GM21529 (cell line): ENCODE results near the gene GALNT16.

ENCODE experiments used
- ATAC-seq: cut with Tn5 transposase; IDR thresholded peaks from one replicate; pipeline ENCODE4 v1.9.1; 2021; ENCODE audit not compliant: unreplicated experiment

Gene GALNT16

GRCh38 chr14:69316449-69317101 is 56.6 kb downstream of the GALNT16 start:
- ATAC-seq, result no peak

GRCh38 chr14:69317102-69317755 is 57.3 kb downstream of the GALNT16 start:
- no peak for ATAC-seq

- no peak for ATAC-seq
These were observed 57.8 kb downstream of the GALNT16 start for GRCh38 chr14:69317780-69318179.

GRCh38 chr14:69318241-69318640 is 58.3 kb downstream of the GALNT16 start:
- ATAC-seq, result no peak

GRCh38 chr14:69318901-69319475 is 59.0 kb downstream of the GALNT16 start:
- ATAC-seq, result no peak

- ATAC-seq, result no peak
These were observed 60.0 kb downstream of the GALNT16 start for GRCh38 chr14:69319911-69320310.

- no peak for ATAC-seq
These were observed 60.8 kb downstream of the GALNT16 start for GRCh38 chr14:69320581-69321365.

GRCh38 chr14:69321601-69322330 is 61.8 kb downstream of the GALNT16 start:
- no peak for ATAC-seq

GRCh38 chr14:69323266-69323998 is 63.5 kb downstream of the GALNT16 start:
- no peak for ATAC-seq

GRCh38 chr14:69323999-69324282 is 64.0 kb downstream of the GALNT16 start:
- no peak for ATAC-seq

- no peak for ATAC-seq
These were observed 64.5 kb downstream of the GALNT16 start for GRCh38 chr14:69324341-69324931.

- ATAC-seq, result no peak
These were observed 65.1 kb downstream of the GALNT16 start for GRCh38 chr14:69325086-69325485.

- no peak for ATAC-seq
These were observed 65.8 kb downstream of the GALNT16 start for GRCh38 chr14:69325646-69326265.

- ATAC-seq, result no peak
These were observed 66.7 kb downstream of the GALNT16 start for GRCh38 chr14:69326611-69327010.

- ATAC-seq, result no peak
These were observed 67.5 kb downstream of the GALNT16 start for GRCh38 chr14:69327507-69327906.

GRCh38 chr14:69328317-69328716 is 68.4 kb downstream of the GALNT16 start:
- no peak for ATAC-seq

GRCh38 chr14:69328765-69329164 is 68.8 kb downstream of the GALNT16 start:
- no peak for ATAC-seq

- ATAC-seq, result no peak
These were observed 71.2 kb downstream of the GALNT16 start for GRCh38 chr14:69331206-69331605.

GRCh38 chr14:69332782-69333395 is 72.9 kb downstream of the GALNT16 start:
- ATAC-seq, result no peak
